Mucosa of descending colon (tissue), 3 donors: ENCODE results near the gene OXSM. TPM values are rescaled to one million over a fixed set of nuclear protein-coding genes. Genes with fewer than 3 reads are reported as not detected.

Experiments
- ATAC-seq: fragments of 200-7000 bp; cut with Tn5 transposase; one replicate; pipeline ENCODE4 v1.9.1; 2020; ENCODE audit warnings: mild to moderate bottlenecking, moderate library complexity
- DNase-seq, 3 donors: peaks; one replicate each; pipeline ENCODE4 v3.0.0-alpha.2; 2020
- H3K36me3 ChIP-seq: fragments of 200-600 bp; one replicate; pipeline ENCODE4 v1.8.0; 2021; ENCODE audit warnings: low read depth, mild to moderate bottlenecking
- H3K4me1 ChIP-seq: fragments of 200-600 bp; one replicate; pipeline ENCODE4 v1.8.0; 2021; ENCODE audit warnings: low read depth, mild to moderate bottlenecking
- H3K4me3 ChIP-seq: fragments of 200-600 bp; one replicate; pipeline ENCODE4 v1.8.0; 2021; ENCODE audit warnings: mild to moderate bottlenecking
- H3K9me3 ChIP-seq: fragments of 200-600 bp; one replicate; pipeline ENCODE4 v1.8.0; 2021; ENCODE audit warnings: mild to moderate bottlenecking
- CTCF ChIP-seq: fragments of 200-600 bp; IDR thresholded peaks from one replicate; pipeline ENCODE4 v1.8.0; 2022; ENCODE audit warnings: antibody characterized with exemption, mild to moderate bottlenecking
- intact Hi-C, 2 donors: fragments of 100-400 bp; cut with DNase I in 1 of 2; cut with micrococcal nuclease in 1 of 2; formaldehyde crosslinking; loops; one replicate each; pipeline versions ENCODE4 v1.11.0 to v1.11.1; 2022; cut with DNase I, micrococcal nuclease
- total RNA-seq, 3 donors: library from RNA; stranded (reverse); fragmentation: NEBNext Ultra II Directional in 2 of 3; extraction: Animal tissue kit (Norgen Biotek cat#: 25700) in 2 of 3; gene quantifications; one replicate each; pipeline versions ENCODE4 v1.2.1 to v1.2.4, GENCODE V29; 2021 to 2023
- donor health status: DM: no; HTN: no; CAD: no; lungs with moderate emphysema.
- donor health status: DM: no; HTN: no; CAD: no.
- donor health status: DM: no; HTN: yes; CAD: no.

OXSM gene
- total RNA-seq, 3 donors from 2014 or later: 10.0 to 18.4 (median 17.4) TPM

- H3K4me3 ChIP-seq: no peak overlapping the region
- no peaks in the 10 kb centered on the region for H3K9me3 ChIP-seq
- peaks cover 25% of the 10 kb centered on the region for H3K4me1 ChIP-seq
- DNase-seq (no peak), ATAC-seq (no peak)
- H3K36me3 ChIP-seq: no peaks in the 10 kb centered on the region
- no peak for TF ChIP-seq CTCF
- intact Hi-C loops: no loop called here
Observed at GRCh38 chr3:25785826-25786225, 4.1 kb upstream of the OXSM start.

- no peak for TF ChIP-seq CTCF
- Histone ChIP-seq H3K36me3 (no peaks in the 10 kb centered on the region), H3K4me1 (peaks cover 18% of the 10 kb centered on the region), H3K9me3 (no peaks in the 10 kb centered on the region), H3K4me3 (no peak overlapping the region)
- intact Hi-C loops: no loop called here
- ATAC-seq: peak; percentile 2
- DNase-seq: no peak
Observed at GRCh38 chr3:25787689-25788088, 2.2 kb upstream of the OXSM start.

- no peaks in the 10 kb centered on the region for H3K9me3 ChIP-seq
- intact Hi-C loops: no loop called here
- ATAC-seq: no peak
Observed at GRCh38 chr3:25789209-25789595, 688 bp upstream of the OXSM start.

GRCh38 chr3:25801786-25802185 lies 11.9 kb downstream of the OXSM start:
- no peak for TF ChIP-seq CTCF
- no peaks in the 10 kb centered on the region for H3K9me3 ChIP-seq
- no peak for DNase-seq
- intact Hi-C loops: no loop called here
- no peaks in the 10 kb centered on the region for H3K36me3 ChIP-seq
- no peak for ATAC-seq
- H3K4me1 ChIP-seq: no peaks in the 10 kb centered on the region
- H3K4me3 ChIP-seq: no peak overlapping the region

More at GRCh38 chr3:25789209-25789595, 688 bp upstream of the OXSM start:
- Histone ChIP-seq H3K4me3 (peak overlapping the region; percentile 43), H3K4me1 (peaks cover 18% of the 10 kb centered on the region), H3K36me3 (no peaks in the 10 kb centered on the region)
- no peak for TF ChIP-seq CTCF
- DNase-seq: no peak

- Histone ChIP-seq H3K4me3 (no peak overlapping the region), H3K36me3 (no peaks in the 10 kb centered on the region), H3K4me1 (no peaks in the 10 kb centered on the region), H3K9me3 (no peaks in the 10 kb centered on the region)
- DNase-seq: no peak
- no peak for ATAC-seq
- intact Hi-C loops: no loop called here
- TF ChIP-seq CTCF: no peak
Observed at GRCh38 chr3:25803833-25804232, 13.9 kb downstream of the OXSM start.

GRCh38 chr3:25804676-25805075 lies 14.8 kb downstream of the OXSM start:
- ATAC-seq (no peak), DNase-seq (no peak)
- Histone ChIP-seq H3K4me1 (no peaks in the 10 kb centered on the region), H3K36me3 (no peaks in the 10 kb centered on the region), H3K9me3 (no peaks in the 10 kb centered on the region), H3K4me3 (no peak overlapping the region)
- TF ChIP-seq CTCF: no peak
- intact Hi-C loops: no loop called here
